Measurements from ENCODE around the gene ETFA.
"Not testable (repeated sequence)": the region's sequence is repeated elsewhere in the genome, so short reads cannot be mapped to it uniquely, and the experiment has no call there.

- TF ChIP-seq CTCF, POLR2A (IDR thresholded peaks at IDR 0.05): not testable (repeated sequence)
These were observed 45.5 kb downstream of the ETFA start for GRCh38 chr15:76265769-76266168.
